ENCODE data around the gene SLC39A9. TPM values are rescaled to one million over a fixed set of nuclear protein-coding genes. Genes with fewer than 3 reads are reported as not detected.

SLC39A9 gene
- total and polyA plus RNA-seq, 2 donors (not counting 1 experiment from before 2014, with no cell fraction given) = 18.4 to 59.1 TPM

DNA sequence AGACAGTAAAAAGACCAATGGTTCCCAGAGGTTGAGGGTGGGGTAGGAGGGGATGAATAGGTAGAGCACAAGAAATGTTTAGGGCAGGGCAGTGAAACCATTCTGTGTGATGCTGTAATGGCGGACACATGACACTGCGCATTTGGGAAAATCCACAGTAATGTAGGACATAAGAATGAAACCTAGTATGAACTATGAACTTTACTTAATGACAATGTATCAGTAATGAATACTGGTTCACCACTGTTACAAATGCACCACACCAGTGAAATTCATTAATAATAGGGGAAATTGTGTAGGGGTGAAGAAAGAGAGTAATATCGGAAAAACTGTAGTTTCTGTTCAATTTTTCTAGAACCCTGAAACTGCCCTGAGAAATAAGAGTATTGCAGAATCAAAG lies 6.0 kb upstream of the SLC39A9 start:
- no CpG with 5 or more reads among the region's 3 CpGs for WGBS (ENCODE audit: insufficient coverage)
- H3K79me2 ChIP-seq (ENCODE audit: control insufficient read depth, insufficient read depth, low read length) = peaks cover 99% of the 10 kb centered on the region
- H3K4me1 ChIP-seq (ENCODE audit: control insufficient read depth in 2 of 2, insufficient read depth in 2 of 2, low read length in 2 of 2) = peaks cover 14 to 30% of the 10 kb centered on the region in 2 donors
- ChIA-PET POLR2A (no interaction called here), CTCF (no interaction called here)
- no peak overlapping the region for H3K9ac ChIP-seq (ENCODE audit: low read length)
- no peaks in the 10 kb centered on the region for H3K9me3 Mint-ChIP-seq (ENCODE audit: insufficient read depth)
- H3K36me3 ChIP-seq (replicated peaks in 1 of 2; ENCODE audit: control extremely low read depth in 1 of 2, control insufficient read depth in 1 of 2, extremely low read depth in 1 of 2, insufficient read depth in 2 of 2, low read length in 1 of 2) = peaks cover 21 to 68% of the 10 kb centered on the region in 2 experiments
- TF ChIP-seq CTCF (IDR thresholded peaks at IDR 0.05) (no peak), EZH2 (IDR thresholded peaks at IDR 0.05; ENCODE audit: borderline replicate concordance, insufficient read depth, low read depth, low read length, poor library complexity, severe bottlenecking) (no peak)
- peak overlapping the region; percentile 32 for H3K4me3 Mint-ChIP-seq
- H3K4me2 ChIP-seq (replicated peaks; ENCODE audit: low read depth, low read length, poor library complexity, severe bottlenecking) = no peak overlapping the region
- H3K27ac ChIP-seq (ENCODE audit: low read length in 2 of 2) = peak overlapping the region in 1 of 2 donors; percentile 35
- intact Hi-C loops (cut with micrococcal nuclease) = loop anchor here (10.0 kb wide), 1 partner anchor 1698 kb away; the partner anchor contains the start of gene RDH11
- no peak overlapping the region for H2AFZ ChIP-seq (ENCODE audit: insufficient read depth, low read depth, low read length, poor library complexity, severe bottlenecking)
- ATAC-seq (ENCODE audit: low read depth) (no peak), DNase-seq (no peak)
- H3K27me3 Mint-ChIP-seq = no peaks in the 10 kb centered on the region
- peaks cover 65% of the 10 kb centered on the region for H4K20me1 ChIP-seq (ENCODE audit: control insufficient read depth, insufficient read depth, low read length, poor library complexity, severe bottlenecking)
- H3K9me3 ChIP-seq (ENCODE audit: control extremely low read depth in 1 of 3, control insufficient read depth in 2 of 3, insufficient read depth in 1 of 3, low read length in 2 of 3) = no peaks in the 10 kb centered on the region
- H3K4me1 Mint-ChIP-seq = peaks cover 61% of the 10 kb centered on the region
- no peaks in the 10 kb centered on the region for H3K27me3 ChIP-seq (replicated peaks in 1 of 4; ENCODE audit: control extremely low read depth in 1 of 4, control insufficient read depth in 3 of 4, insufficient read depth in 4 of 4, low read length in 3 of 4)
- no peak overlapping the region for H3K4me3 ChIP-seq (ENCODE audit: control extremely low read depth in 1 of 5, extremely low read depth in 1 of 5, insufficient read depth in 1 of 5, low read depth in 2 of 5, low read length in 4 of 5)
- no peak overlapping the region for H3K27ac Mint-ChIP-seq

DNA sequence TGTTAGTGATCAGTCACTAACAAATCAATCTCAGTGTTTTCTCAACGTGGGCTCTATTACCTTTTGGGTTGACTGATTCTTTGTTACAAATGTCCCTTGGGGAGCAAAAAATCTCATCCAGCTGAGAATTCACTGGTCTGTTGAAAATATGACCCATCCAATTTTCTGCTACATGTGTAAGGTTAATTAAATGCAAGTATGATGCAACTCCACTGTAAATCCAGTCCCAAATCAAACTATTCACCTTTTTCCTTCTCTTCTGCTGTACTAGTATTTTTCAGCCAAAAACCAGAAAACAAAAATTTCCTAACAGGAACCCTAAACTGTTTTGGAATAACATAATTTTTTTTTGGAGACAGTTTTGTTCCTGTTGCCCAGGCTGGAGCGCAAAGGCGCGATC lies 2.6 kb upstream of the SLC39A9 start:
- ATAC-seq (ENCODE audit: low read depth) (no peak), DNase-seq (no peak)
- Histone ChIP-seq H3K4me3 (ENCODE audit: control extremely low read depth in 1 of 5, extremely low read depth in 1 of 5, insufficient read depth in 1 of 5, low read depth in 2 of 5, low read length in 4 of 5) (no peak overlapping the region), H2AFZ (ENCODE audit: insufficient read depth, low read depth, low read length, poor library complexity, severe bottlenecking) (no peak overlapping the region), H3K9me3 (ENCODE audit: control extremely low read depth in 1 of 3, control insufficient read depth in 2 of 3, insufficient read depth in 1 of 3, low read length in 2 of 3) (no peaks in the 10 kb centered on the region), H3K4me1 (ENCODE audit: control insufficient read depth in 2 of 2, insufficient read depth in 2 of 2, low read length in 2 of 2) (peaks cover 38 to 47% of the 10 kb centered on the region in 2 donors), H3K27me3 (replicated peaks in 1 of 4; ENCODE audit: control extremely low read depth in 1 of 4, control insufficient read depth in 3 of 4, insufficient read depth in 4 of 4, low read length in 3 of 4) (no peaks in the 10 kb centered on the region), H3K36me3 (replicated peaks in 1 of 2; ENCODE audit: control extremely low read depth in 1 of 2, control insufficient read depth in 1 of 2, extremely low read depth in 1 of 2, insufficient read depth in 2 of 2, low read length in 1 of 2) (peaks cover 14 to 46% of the 10 kb centered on the region in 2 experiments), H3K9ac (ENCODE audit: low read length) (no peak overlapping the region), H3K79me2 (ENCODE audit: control insufficient read depth, insufficient read depth, low read length) (peaks cover 95% of the 10 kb centered on the region), H3K27ac (ENCODE audit: low read length in 2 of 2) (no peak overlapping the region), H4K20me1 (ENCODE audit: control insufficient read depth, insufficient read depth, low read length, poor library complexity, severe bottlenecking) (peaks cover 38% of the 10 kb centered on the region), H3K4me2 (replicated peaks; ENCODE audit: low read depth, low read length, poor library complexity, severe bottlenecking) (no peak overlapping the region)
- Mint-ChIP-seq H3K9me3 (ENCODE audit: insufficient read depth) (no peaks in the 10 kb centered on the region), H3K4me1 (peaks cover 68% of the 10 kb centered on the region), H3K27me3 (no peaks in the 10 kb centered on the region), H3K27ac (peak overlapping the region; percentile 16), H3K4me3 (peak overlapping the region; percentile 10)
- ChIA-PET CTCF (interaction anchor here (0.7 to 3.7 kb wide), 2 partner anchors 64 to 67 kb away, joined by 3 to 36 read pairs; no protein-coding TSS in a partner anchor), POLR2A (interaction anchor here (1.1 kb wide), 1 partner anchor 10 kb away, joined by 3 read pairs; no protein-coding TSS in a partner anchor)
- intact Hi-C loops (cut with micrococcal nuclease) = loop anchor here (5.0 to 10.0 kb wide), 2 partner anchors 1701 to 1794 kb away; partner anchors contain the start of genes PIGH and RDH11
- no peak for TF ChIP-seq EZH2 (IDR thresholded peaks at IDR 0.05; ENCODE audit: borderline replicate concordance, insufficient read depth, low read depth, low read length, poor library complexity, severe bottlenecking)
- TF ChIP-seq CTCF (IDR thresholded peaks at IDR 0.05) = no peak
- 100% methylated on average over 3 of the region's 4 CpGs for WGBS (ENCODE audit: insufficient coverage)

Data from B cell (primary cell).